Measurements from ENCODE around the gene A4GNT.

- TF ChIP-seq, protein P1, sequence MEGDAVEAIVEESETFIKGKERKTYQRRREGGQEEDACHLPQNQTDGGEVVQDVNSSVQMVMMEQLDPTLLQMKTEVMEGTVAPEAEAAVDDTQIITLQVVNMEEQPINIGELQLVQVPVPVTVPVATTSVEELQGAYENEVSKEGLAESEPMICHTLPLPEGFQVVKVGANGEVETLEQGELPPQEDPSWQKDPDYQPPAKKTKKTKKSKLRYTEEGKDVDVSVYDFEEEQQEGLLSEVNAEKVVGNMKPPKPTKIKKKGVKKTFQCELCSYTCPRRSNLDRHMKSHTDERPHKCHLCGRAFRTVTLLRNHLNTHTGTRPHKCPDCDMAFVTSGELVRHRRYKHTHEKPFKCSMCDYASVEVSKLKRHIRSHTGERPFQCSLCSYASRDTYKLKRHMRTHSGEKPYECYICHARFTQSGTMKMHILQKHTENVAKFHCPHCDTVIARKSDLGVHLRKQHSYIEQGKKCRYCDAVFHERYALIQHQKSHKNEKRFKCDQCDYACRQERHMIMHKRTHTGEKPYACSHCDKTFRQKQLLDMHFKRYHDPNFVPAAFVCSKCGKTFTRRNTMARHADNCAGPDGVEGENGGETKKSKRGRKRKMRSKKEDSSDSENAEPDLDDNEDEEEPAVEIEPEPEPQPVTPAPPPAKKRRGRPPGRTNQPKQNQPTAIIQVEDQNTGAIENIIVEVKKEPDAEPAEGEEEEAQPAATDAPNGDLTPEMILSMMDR (IDR thresholded peaks at IDR 0.05), result no peak
- no peak for TF ChIP-seq POLR2A (IDR thresholded peaks at IDR 0.05)
Measured at GRCh38 chr3:138124188-138124587, 8.0 kb downstream of the A4GNT start.
